ENCODE results near the gene ARL6IP1. TPM values are rescaled to one million over a fixed set of nuclear protein-coding genes. Genes with fewer than 3 reads are reported as not detected.

Gene ARL6IP1
- total and polyA plus RNA-seq, 2 of the 13 experiments (the other 11 are each of a cell fraction or from before 2014, with no cell fraction given), result 263 to 373 TPM

GRCh38 chr16:18796377-18796776 is 5.0 kb downstream of the ARL6IP1 start:
- 94% methylated on average over 1 of the region's 1 CpG for WGBS (ENCODE audit: low lambda C conversion rate)
- H3K9me3 ChIP-seq (ENCODE audit: low read length), result no peaks in the 10 kb centered on the region
- peaks cover 55% of the 10 kb centered on the region for H3K79me2 ChIP-seq (ENCODE audit: insufficient read depth, low read length)
- ChIA-PET POLR2A (no interaction called here), CTCF (ENCODE audit: low intra/inter-chr PET ratio, low total read pairs) (no interaction called here)
- peak overlapping the region; percentile 14; the same call in 1 of the 2 replicates for H3K9ac ChIP-seq (ENCODE audit: insufficient read depth, low read depth, low read length)
- FAIRE-seq (no peak), DNase-seq (ENCODE audit: low spot score) (no peak), ATAC-seq (no peak)
- BruUV-seq (replicated peaks), result no TSS peak
- no peak overlapping the region for H3K27ac ChIP-seq (ENCODE audit: extremely low read length, insufficient read depth, low read length)
- no peaks in the 10 kb centered on the region; a peak in 1 of 5 replicates for H3K27me3 ChIP-seq (ENCODE audit: control insufficient read depth in 1 of 2, insufficient read depth in 2 of 2, low read length in 2 of 2)
- peaks cover 62% of the 10 kb centered on the region for H3K4me1 ChIP-seq (ENCODE audit: insufficient read depth, low read length)
- 0 out of 2 replicates have a peak, but pooled peaks have one; percentile 24 for TF ChIP-seq ARID3A (IDR thresholded peaks at IDR 0.05; ENCODE audit: low read depth, low read length)
- TF ChIP-seq SATB2 (CRISPR knock-in tag; IDR thresholded peaks at IDR 0.05), result 0 out of 2 replicates have a peak, but pooled peaks have one; percentile 20
- no peak for TF ChIP-seq THAP11 (CRISPR knock-in tag; IDR thresholded peaks at IDR 0.05)
- intact Hi-C loops (cut with micrococcal nuclease; ENCODE audit: unreplicated experiment), result loop anchor here (10.0 kb wide), 1 partner anchor 728 kb away; the partner anchor contains the start of genes CCP110 and GDE1
- no peak overlapping the region for H3K4me3 ChIP-seq (replicated peaks in 1 of 3; ENCODE audit: insufficient read depth in 1 of 3, low read depth in 2 of 3, low read length in 3 of 3)
- in situ Hi-C loops (cut with HindIII; ENCODE audit: extremely low pct_ligation_motif_present, low pct_unique_long_range_greater_than_20kb), result no loop called here
- H3K36me3 ChIP-seq (replicated peaks in 1 of 2; ENCODE audit: control insufficient read depth in 1 of 2, insufficient read depth in 2 of 2, low read length in 2 of 2), result peaks cover 9 to 52% of the 10 kb centered on the region in 2 experiments
- H3K4me2 ChIP-seq (ENCODE audit: low read depth, low read length), result no peak overlapping the region
- H2AFZ ChIP-seq (ENCODE audit: low read length), result no peak overlapping the region
- H4K20me1 ChIP-seq (ENCODE audit: insufficient read depth, low read length), result peaks cover 24% of the 10 kb centered on the region

- Histone ChIP-seq H3K4me3 (replicated peaks in 1 of 3; ENCODE audit: insufficient read depth in 1 of 3, low read depth in 2 of 3, low read length in 3 of 3) (no peak overlapping the region), H3K79me2 (ENCODE audit: insufficient read depth, low read length) (peaks cover 44% of the 10 kb centered on the region), H3K9me3 (ENCODE audit: low read length) (no peaks in the 10 kb centered on the region), H3K9ac (ENCODE audit: insufficient read depth, low read depth, low read length) (no peak overlapping the region), H3K36me3 (replicated peaks in 1 of 2; ENCODE audit: control insufficient read depth in 1 of 2, insufficient read depth in 2 of 2, low read length in 2 of 2) (peaks cover 14 to 68% of the 10 kb centered on the region in 2 experiments), H2AFZ (ENCODE audit: low read length) (no peak overlapping the region), H3K4me1 (ENCODE audit: insufficient read depth, low read length) (peaks cover 58% of the 10 kb centered on the region), H3K4me2 (ENCODE audit: low read depth, low read length) (no peak overlapping the region), H3K27me3 (ENCODE audit: control insufficient read depth in 1 of 2, insufficient read depth in 2 of 2, low read length in 2 of 2) (peaks cover 0 to 7% of the 10 kb centered on the region in 2 experiments; a peak in 1 of 5 replicates), H4K20me1 (ENCODE audit: insufficient read depth, low read length) (peaks cover 22% of the 10 kb centered on the region), H3K27ac (ENCODE audit: extremely low read length, insufficient read depth, low read length) (no peak overlapping the region)
- CTCF ChIA-PET (ENCODE audit: low intra/inter-chr PET ratio, low total read pairs), result no interaction called here
- intact Hi-C loops (cut with micrococcal nuclease; ENCODE audit: unreplicated experiment) (loop anchor here (10.0 kb wide), 1 partner anchor 732 kb away; the partner anchor contains the start of genes CCP110 and GDE1), in situ Hi-C loops (cut with HindIII; ENCODE audit: extremely low pct_ligation_motif_present, low pct_unique_long_range_greater_than_20kb) (no loop called here)
- ATAC-seq (no peak), DNase-seq (ENCODE audit: low spot score) (no peak), FAIRE-seq (no peak)
- no TSS peak for BruUV-seq (replicated peaks)
- 96% methylated on average over 11 of the region's 11 CpGs for WGBS (ENCODE audit: low lambda C conversion rate)
- POLR2A ChIA-PET, result interaction anchor here (8.7 kb wide), 1 partner anchor 9 kb away, joined by 545 read pairs; the partner anchor contains the start of gene ARL6IP1
- TF ChIP-seq ZNF496 (CRISPR knock-in tag; IDR thresholded peaks at IDR 0.05; ENCODE audit: insufficient replicate concordance) (no peak), POLR2AphosphoS5 (IDR thresholded peaks at IDR 0.05; ENCODE audit: low read depth, low read length) (peak; percentile 23; the same call in 1 of the 2 replicates), ZBTB42 (CRISPR knock-in tag; IDR thresholded peaks at IDR 0.05) (peak; percentile 32; the same call in 1 of the 2 replicates), FOXA3 (CRISPR knock-in tag; IDR thresholded peaks at IDR 0.05) (no peak), ZNF569 (CRISPR knock-in tag; IDR thresholded peaks at IDR 0.05; ENCODE audit: borderline replicate concordance) (no peak), E2F2 (CRISPR knock-in tag; IDR thresholded peaks at IDR 0.05; ENCODE audit: borderline replicate concordance) (no peak), ZNF7 (CRISPR knock-in tag; IDR thresholded peaks at IDR 0.05) (no peak), ZNF788 (CRISPR knock-in tag; IDR thresholded peaks at IDR 0.05; ENCODE audit: borderline replicate concordance) (no peak), IRX3 (CRISPR knock-in tag; IDR thresholded peaks at IDR 0.05; ENCODE audit: borderline replicate concordance, low read depth) (no peak), RAD21 (CRISPR knock-in tag; IDR thresholded peaks at IDR 0.05) (no peak)
These were observed 8.4 kb downstream of the ARL6IP1 start for GRCh38 chr16:18792836-18793433.
